Measurements from ENCODE around the gene RAMACL. TPM values are rescaled to one million over a fixed set of nuclear protein-coding genes. Genes with fewer than 3 reads are reported as not detected.

Gene RAMACL
- total and polyA plus RNA-seq, 2 donors (not counting 1 experiment from before 2014, with no cell fraction given), result 0.22 to 5.0 TPM

DNA sequence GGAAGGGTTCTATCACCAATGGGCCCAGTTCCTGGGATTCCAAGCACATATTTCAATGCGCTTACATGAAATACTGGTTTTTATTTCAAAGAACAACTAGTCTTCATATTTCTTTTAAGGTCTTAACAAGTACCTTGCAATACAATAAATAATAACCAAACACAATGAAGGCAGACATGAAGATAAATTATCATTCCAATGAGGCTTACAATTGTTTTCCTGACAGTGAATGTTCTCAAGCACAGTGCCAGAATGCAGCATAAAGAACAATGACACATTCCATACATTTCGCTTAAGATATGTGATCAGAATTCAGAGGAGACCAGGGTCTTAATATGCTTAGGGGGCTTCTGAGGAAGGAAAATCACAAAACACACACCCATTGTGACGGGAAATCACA, 26.3 kb downstream of the RAMACL start:
- no peak for TF ChIP-seq EZH2 (IDR thresholded peaks at IDR 0.05; ENCODE audit: low read length, missing control alignments)
- TF ChIP-seq, protein P1, sequence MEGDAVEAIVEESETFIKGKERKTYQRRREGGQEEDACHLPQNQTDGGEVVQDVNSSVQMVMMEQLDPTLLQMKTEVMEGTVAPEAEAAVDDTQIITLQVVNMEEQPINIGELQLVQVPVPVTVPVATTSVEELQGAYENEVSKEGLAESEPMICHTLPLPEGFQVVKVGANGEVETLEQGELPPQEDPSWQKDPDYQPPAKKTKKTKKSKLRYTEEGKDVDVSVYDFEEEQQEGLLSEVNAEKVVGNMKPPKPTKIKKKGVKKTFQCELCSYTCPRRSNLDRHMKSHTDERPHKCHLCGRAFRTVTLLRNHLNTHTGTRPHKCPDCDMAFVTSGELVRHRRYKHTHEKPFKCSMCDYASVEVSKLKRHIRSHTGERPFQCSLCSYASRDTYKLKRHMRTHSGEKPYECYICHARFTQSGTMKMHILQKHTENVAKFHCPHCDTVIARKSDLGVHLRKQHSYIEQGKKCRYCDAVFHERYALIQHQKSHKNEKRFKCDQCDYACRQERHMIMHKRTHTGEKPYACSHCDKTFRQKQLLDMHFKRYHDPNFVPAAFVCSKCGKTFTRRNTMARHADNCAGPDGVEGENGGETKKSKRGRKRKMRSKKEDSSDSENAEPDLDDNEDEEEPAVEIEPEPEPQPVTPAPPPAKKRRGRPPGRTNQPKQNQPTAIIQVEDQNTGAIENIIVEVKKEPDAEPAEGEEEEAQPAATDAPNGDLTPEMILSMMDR (conservative IDR thresholded peaks at IDR 0.05 in 1 of 2, IDR thresholded peaks at IDR 0.05 in 1 of 2; ENCODE audit: low read depth in 1 of 2, low read length in 2 of 2), result no peak
- H3K4me1 ChIP-seq (ENCODE audit: control insufficient read depth, extremely low read depth, insufficient read depth, low read length), result peaks cover 15% of the 10 kb centered on the region
- H3K4me2 ChIP-seq (ENCODE audit: extremely low read depth, insufficient read depth, low read length), result no peak overlapping the region
- DNase-seq (ENCODE audit: low read depth in 2 of 2), result no peak
- H3K9ac ChIP-seq (ENCODE audit: insufficient read depth, low read length), result no peak overlapping the region
- no peak overlapping the region for H3K27ac ChIP-seq (ENCODE audit: insufficient read depth, low read length)
- H4K20me1 ChIP-seq (ENCODE audit: control insufficient read depth, extremely low read depth, insufficient read depth, low read length), result no peaks in the 10 kb centered on the region
- H3K27me3 ChIP-seq (ENCODE audit: control insufficient read depth, insufficient read depth, low read length), result no peaks in the 10 kb centered on the region
- no peak overlapping the region for H3K4me3 ChIP-seq (replicated peaks in 1 of 4; ENCODE audit: control extremely low read depth in 1 of 4, insufficient read depth in 1 of 4, low read depth in 3 of 4, low read length in 4 of 4)
- no peak overlapping the region for H2AFZ ChIP-seq (ENCODE audit: low read length)
- H3K79me2 ChIP-seq (ENCODE audit: control insufficient read depth, insufficient read depth, low read length), result peaks cover 4% of the 10 kb centered on the region
- no peaks in the 10 kb centered on the region for H3K36me3 ChIP-seq (ENCODE audit: control insufficient read depth, insufficient read depth, low read length)
- no peaks in the 10 kb centered on the region for H3K9me3 ChIP-seq (ENCODE audit: control insufficient read depth, insufficient read depth, low read depth, low read length)

- no peaks in the 10 kb centered on the region for H3K27me3 ChIP-seq (ENCODE audit: control insufficient read depth, insufficient read depth, low read length)
- H3K27ac ChIP-seq (ENCODE audit: insufficient read depth, low read length), result no peak overlapping the region
- no peak overlapping the region for H3K4me3 ChIP-seq (replicated peaks in 1 of 4; ENCODE audit: control extremely low read depth in 1 of 4, insufficient read depth in 1 of 4, low read depth in 3 of 4, low read length in 4 of 4)
- H3K9ac ChIP-seq (ENCODE audit: insufficient read depth, low read length), result no peak overlapping the region
- no peak overlapping the region for H2AFZ ChIP-seq (ENCODE audit: low read length)
- peaks cover 4% of the 10 kb centered on the region for H3K79me2 ChIP-seq (ENCODE audit: control insufficient read depth, insufficient read depth, low read length)
- no peaks in the 10 kb centered on the region for H4K20me1 ChIP-seq (ENCODE audit: control insufficient read depth, extremely low read depth, insufficient read depth, low read length)
- DNase-seq (ENCODE audit: low read depth in 2 of 2), result no peak
- TF ChIP-seq EZH2 (IDR thresholded peaks at IDR 0.05; ENCODE audit: low read length, missing control alignments), result no peak
- TF ChIP-seq, protein P1 (conservative IDR thresholded peaks at IDR 0.05 in 1 of 2, IDR thresholded peaks at IDR 0.05 in 1 of 2; ENCODE audit: low read depth in 1 of 2, low read length in 2 of 2), result no peak
- no peak overlapping the region for H3K4me2 ChIP-seq (ENCODE audit: extremely low read depth, insufficient read depth, low read length)
- no peaks in the 10 kb centered on the region for H3K9me3 ChIP-seq (ENCODE audit: control insufficient read depth, insufficient read depth, low read depth, low read length)
- peaks cover 13% of the 10 kb centered on the region for H3K4me1 ChIP-seq (ENCODE audit: control insufficient read depth, extremely low read depth, insufficient read depth, low read length)
- H3K36me3 ChIP-seq (ENCODE audit: control insufficient read depth, insufficient read depth, low read length), result no peaks in the 10 kb centered on the region
These were observed 26.8 kb downstream of the RAMACL start for GRCh38 chr6:166559662-166560061.

- DNase-seq (ENCODE audit: low read depth in 2 of 2), result peak; percentile 45 to 84
- Histone ChIP-seq H3K79me2 (ENCODE audit: control insufficient read depth, insufficient read depth, low read length) (peaks cover 4% of the 10 kb centered on the region), H3K27me3 (ENCODE audit: control insufficient read depth, insufficient read depth, low read length) (no peaks in the 10 kb centered on the region), H3K9me3 (ENCODE audit: control insufficient read depth, insufficient read depth, low read depth, low read length) (no peaks in the 10 kb centered on the region), H3K4me3 (replicated peaks in 1 of 4; ENCODE audit: control extremely low read depth in 1 of 4, insufficient read depth in 1 of 4, low read depth in 3 of 4, low read length in 4 of 4) (no peak overlapping the region), H3K27ac (ENCODE audit: insufficient read depth, low read length) (no peak overlapping the region), H3K4me1 (ENCODE audit: control insufficient read depth, extremely low read depth, insufficient read depth, low read length) (peaks cover 17% of the 10 kb centered on the region), H3K36me3 (ENCODE audit: control insufficient read depth, insufficient read depth, low read length) (no peaks in the 10 kb centered on the region), H3K4me2 (ENCODE audit: extremely low read depth, insufficient read depth, low read length) (no peak overlapping the region), H3K9ac (ENCODE audit: insufficient read depth, low read length) (no peak overlapping the region), H2AFZ (ENCODE audit: low read length) (no peak overlapping the region), H4K20me1 (ENCODE audit: control insufficient read depth, extremely low read depth, insufficient read depth, low read length) (no peaks in the 10 kb centered on the region)
- TF ChIP-seq EZH2 (IDR thresholded peaks at IDR 0.05; ENCODE audit: low read length, missing control alignments), result no peak
- TF ChIP-seq, protein P1 (conservative IDR thresholded peaks at IDR 0.05 in 1 of 2, IDR thresholded peaks at IDR 0.05 in 1 of 2; ENCODE audit: low read depth in 1 of 2, low read length in 2 of 2), result no peak
These were observed 27.3 kb downstream of the RAMACL start for GRCh38 chr6:166559211-166559610.

Data from fibroblast of lung (primary cell).